SK-N-SH (cell line): ENCODE results near the gene C12orf50. TPM values are rescaled to one million over a fixed set of nuclear protein-coding genes. Genes with fewer than 3 reads are reported as not detected.

Experiments
- CTCF ChIA-PET: fragments of 300-600, 350-600 bp; formaldehyde crosslinking; extraction: SDS; loops from one replicate; lab custom pipeline; 2021; lab: Yijun Ruan, JAX
- POLR2A ChIA-PET: fragments of 350-600 bp; sonication (Branson Sonifier 250); formaldehyde crosslinking; extraction: SDS; loops from one replicate; lab custom pipeline; 2020; ENCODE audit warnings: antibody characterized with exemption, inconsistent platforms; lab: Yijun Ruan, JAX
- DNase-seq: peaks from one replicate; pipeline ENCODE4 v3.0.0; 2012
- H2AFZ ChIP-seq: fragments of 200-600 bp; sonication (generic); 2 replicates; pipeline ENCODE4 v1.8.1; 2016; ENCODE audit warnings: antibody characterized with exemption, mild to moderate bottlenecking, low read depth
- H3F3A ChIP-seq: fragments of 200-600 bp; sonication (generic); replicated peaks from 2 replicates; pipeline ENCODE3; 2016; ENCODE audit warnings: antibody characterized with exemption, mild to moderate bottlenecking; ENCODE audit not compliant: insufficient read depth
- H3K27ac ChIP-seq, 2 experiments: fragments of 200-500 bp in 1 of 2; fragments of 200-600 bp in 1 of 2; sonication (Bioruptor generic) in 1 of 2; sonication (generic), shearing (Covaris generic) in 1 of 2; 2 replicates each; pipeline versions ENCODE4 v1.5.1 to v1.6.1; 2014 to 2016; ENCODE audit warnings: low read depth in 2 of 2, inconsistent platforms in 1 of 2, low read length in 1 of 2, mild to moderate bottlenecking in 1 of 2, mixed read lengths in 1 of 2
- H3K27me3 ChIP-seq: fragments of 200-600 bp; sonication (generic), shearing (Covaris generic); 2 replicates; pipeline ENCODE4 v1.6.1; 2016; ENCODE audit warnings: mixed run types; ENCODE audit not compliant: insufficient read depth
- H3K36me3 ChIP-seq, 2 experiments: fragments of 200-500 bp in 1 of 2; fragments of 200-600 bp in 1 of 2; sonication (Bioruptor generic) in 1 of 2; sonication (generic) in 1 of 2; replicated peaks in 1 of 2; 2 replicates each; pipeline versions ENCODE3 to v1.5.1; 2014 to 2016; ENCODE audit warnings: low read length in 1 of 2, mild to moderate bottlenecking in 1 of 2; ENCODE audit not compliant: insufficient read depth in 2 of 2, control insufficient read depth in 1 of 2
- H3K4me1 ChIP-seq, 2 experiments: fragments of 200-500 bp in 1 of 2; fragments of 200-600 bp in 1 of 2; sonication (Bioruptor generic) in 1 of 2; sonication (generic), shearing (Covaris generic) in 1 of 2; 2 replicates each; pipeline versions ENCODE4 v1.5.1 to v1.6.1; 2014 to 2016; ENCODE audit warnings: low read depth in 1 of 2, low read length in 1 of 2, mixed run types in 1 of 2; ENCODE audit not compliant: insufficient read depth in 2 of 2, control insufficient read depth in 1 of 2
- H3K4me2 ChIP-seq: fragments of 200-600 bp; sonication (generic), shearing (Covaris generic); 2 replicates; pipeline ENCODE4 v1.6.1; 2017; ENCODE audit warnings: mixed run types
- H3K4me3 ChIP-seq, 2 experiments: fragments of 200-500 bp in 1 of 2; fragments of 200-600 bp in 1 of 2; sonication (Bioruptor generic) in 1 of 2; sonication (generic), shearing (Covaris generic) in 1 of 2; 2 replicates each; pipeline versions ENCODE4 v1.5.1 to v1.8.1; 2014 to 2016; ENCODE audit warnings: low read depth in 2 of 2, inconsistent platforms in 1 of 2, low read length in 1 of 2, mild to moderate bottlenecking in 1 of 2, mixed read lengths in 1 of 2, moderate library complexity in 1 of 2
- H3K79me2 ChIP-seq: fragments of 200-600 bp; sonication (generic); 2 replicates; pipeline ENCODE4 v1.8.1; 2017; ENCODE audit warnings: mild to moderate bottlenecking; ENCODE audit not compliant: insufficient read depth
- H3K9ac ChIP-seq: fragments of 200-600 bp; sonication (generic); 2 replicates; pipeline ENCODE4 v1.6.1; 2017; ENCODE audit warnings: mixed run types
- H3K9me2 ChIP-seq: fragments of 200-600 bp; sonication (generic); 2 replicates; pipeline ENCODE4 v1.6.1; 2017; ENCODE audit warnings: mixed run types
- H3K9me3 ChIP-seq: fragments of 200-600 bp; sonication (generic); 2 replicates; pipeline ENCODE4 v1.6.1; 2017; ENCODE audit warnings: mixed run types, mild to moderate bottlenecking, moderate library complexity
- H4K20me1 ChIP-seq: fragments of 200-600 bp; sonication (generic); 2 replicates; pipeline ENCODE4 v1.6.1; 2017; ENCODE audit warnings: mild to moderate bottlenecking, mixed run types; ENCODE audit not compliant: insufficient read depth
- ELF1 ChIP-seq: IDR thresholded peaks from 2 replicates; pipeline ENCODE4 v1.4.0; 2012
- FOSL2 ChIP-seq: IDR thresholded peaks from 2 replicates; pipeline ENCODE4 v1.4.0; 2012; ENCODE audit warnings: low read depth, mild to moderate bottlenecking, moderate library complexity, borderline replicate concordance
- FOXJ3 ChIP-seq: sonication (generic); formaldehyde crosslinking; IDR thresholded peaks from 2 replicates; pipeline ENCODE4 v1.5.1; 2020; ENCODE audit warnings: mild to moderate bottlenecking, missing genetic modification reagents
- JUND ChIP-seq: IDR thresholded peaks from 2 replicates; pipeline ENCODE4 v1.4.0; 2012
- MEF2A ChIP-seq: IDR thresholded peaks from 2 replicates; pipeline ENCODE4 v1.4.0; 2012; ENCODE audit warnings: low read depth, borderline replicate concordance
- MXI1 ChIP-seq: IDR thresholded peaks from 2 replicates; pipeline ENCODE4 v1.6.1; 2012; ENCODE audit warnings: mild to moderate bottlenecking, low read depth, low read length, improper control_type of control experiment
- NFIC ChIP-seq: IDR thresholded peaks from 2 replicates; pipeline ENCODE4 v1.4.0; 2012; ENCODE audit warnings: borderline replicate concordance
- RCOR1 ChIP-seq: fragments of 150-350 bp; IDR thresholded peaks from 2 replicates; pipeline ENCODE4 v1.6.1; 2017; ENCODE audit warnings: antibody characterized with exemption, low read length
- RXRA ChIP-seq: IDR thresholded peaks from 2 replicates; pipeline ENCODE4 v1.4.0; 2012; ENCODE audit warnings: low read depth, mild to moderate bottlenecking, borderline replicate concordance
- SIN3A ChIP-seq: IDR thresholded peaks from 2 replicates; pipeline ENCODE4 v1.6.1; 2012; ENCODE audit warnings: low read depth, mild to moderate bottlenecking, low read length, moderate library complexity, borderline replicate concordance
- SMC3 ChIP-seq: IDR thresholded peaks from 2 replicates; pipeline ENCODE4 v1.6.1; 2012; ENCODE audit warnings: low read depth, low read length, improper control_type of control experiment
- TAF1 ChIP-seq: IDR thresholded peaks from 2 replicates; pipeline ENCODE4 v1.6.1; 2012; ENCODE audit warnings: low read depth, mild to moderate bottlenecking, low read length, moderate library complexity, borderline replicate concordance
- TEAD4 ChIP-seq: IDR thresholded peaks from 2 replicates; pipeline ENCODE4 v1.4.0; 2012; ENCODE audit warnings: mild to moderate bottlenecking, borderline replicate concordance; ENCODE audit not compliant: insufficient read depth
- WGBS: methylation state at CpG from one replicate; pipeline ENCODE4 v1.1.6; 2017; ENCODE audit warnings: low lambda C conversion rate; 5-methylcytosine and 5-hydroxymethylcytosine counted together
- polyA plus RNA-seq, 3 experiments: library from polyadenylated mRNA; depleted of rRNA; stranded (reverse); fragments of >200 nt; gene quantifications; 2 replicates each; pipeline ENCODE4 v1.2.3, GENCODE V29; 2012
- TF ChIP-seq, protein P1 (sequence below): IDR thresholded peaks from 2 replicates; pipeline ENCODE4 v1.4.0; 2012; ENCODE audit warnings: low read depth, borderline replicate concordance
- TF ChIP-seq, protein P2 (sequence below): IDR thresholded peaks from 2 replicates; pipeline ENCODE4 v1.4.0; 2012; ENCODE audit warnings: low read depth
- TF ChIP-seq, protein P3 (sequence below): fragments of 150-350 bp; IDR thresholded peaks from 2 replicates; pipeline ENCODE4 v1.6.1; 2017; ENCODE audit warnings: antibody characterized with exemption, low read length, low read depth, borderline replicate concordance
- TF ChIP-seq, protein P4 (sequence below): IDR thresholded peaks from 2 replicates; pipeline ENCODE4 v1.4.0; 2012; ENCODE audit warnings: low read depth, borderline replicate concordance
- TF ChIP-seq, protein P5 (sequence below): IDR thresholded peaks from 2 replicates; pipeline ENCODE4 v1.6.1; 2012; ENCODE audit warnings: mild to moderate bottlenecking, low read depth, low read length, moderate library complexity

The C12orf50 gene
- polyA plus RNA-seq, 1 of the 3 experiments (the other 2 are of a cell fraction), result 0.03 TPM

DNA sequence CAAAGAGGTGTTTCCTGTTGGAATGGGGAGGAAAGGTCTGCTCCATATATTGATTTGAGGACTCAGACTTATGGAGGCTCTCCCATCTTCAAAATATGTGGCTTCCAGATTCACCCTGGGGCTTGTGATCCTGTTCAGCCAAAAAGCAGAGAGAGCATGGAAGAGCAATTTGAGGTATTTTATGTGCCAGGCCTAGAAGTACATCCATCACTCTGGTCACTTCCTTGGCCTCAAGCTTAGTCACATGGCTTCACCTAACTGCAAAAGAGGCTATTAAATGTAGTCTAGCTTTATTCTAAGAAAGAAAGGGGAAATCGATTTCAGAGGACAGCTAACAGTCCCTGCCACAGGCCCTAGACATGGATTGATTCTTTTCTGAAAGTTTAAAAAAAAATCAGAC, 86.2 kb downstream of the C12orf50 start:
- WGBS, result 19% methylated on average over 1 of the region's 1 CpG
- CTCF ChIA-PET, result interaction anchor here (1.4 kb wide), 1 partner anchor 10 kb away, joined by 4 read pairs; no protein-coding TSS in a partner anchor
- Histone ChIP-seq H3K27me3 (no peaks in the 10 kb centered on the region), H3F3A (no peaks in the 10 kb centered on the region), H2AFZ (no peak overlapping the region), H3K9me3 (no peaks in the 10 kb centered on the region), H4K20me1 (no peaks in the 10 kb centered on the region), H3K4me1 (no peaks in the 10 kb centered on the region), H3K9me2 (no peaks in the 10 kb centered on the region), H3K79me2 (no peaks in the 10 kb centered on the region), H3K4me3 (no peak overlapping the region), H3K27ac (no peak overlapping the region), H3K4me2 (no peak overlapping the region), H3K9ac (no peak overlapping the region)
- DNase-seq, result no peak
- TF ChIP-seq FOXJ3 (CRISPR knock-in tag) (no peak), TAF1 (no peak), SMC3 (no peak), MXI1 (no peak), MEF2A (no peak), NFIC (no peak), ELF1 (no peak), TEAD4 (no peak), JUND (no peak), RCOR1 (no peak)
- TF ChIP-seq, protein P1, sequence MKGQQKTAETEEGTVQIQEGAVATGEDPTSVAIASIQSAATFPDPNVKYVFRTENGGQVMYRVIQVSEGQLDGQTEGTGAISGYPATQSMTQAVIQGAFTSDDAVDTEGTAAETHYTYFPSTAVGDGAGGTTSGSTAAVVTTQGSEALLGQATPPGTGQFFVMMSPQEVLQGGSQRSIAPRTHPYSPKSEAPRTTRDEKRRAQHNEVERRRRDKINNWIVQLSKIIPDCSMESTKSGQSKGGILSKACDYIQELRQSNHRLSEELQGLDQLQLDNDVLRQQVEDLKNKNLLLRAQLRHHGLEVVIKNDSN, result no peak
- TF ChIP-seq, protein P2, sequence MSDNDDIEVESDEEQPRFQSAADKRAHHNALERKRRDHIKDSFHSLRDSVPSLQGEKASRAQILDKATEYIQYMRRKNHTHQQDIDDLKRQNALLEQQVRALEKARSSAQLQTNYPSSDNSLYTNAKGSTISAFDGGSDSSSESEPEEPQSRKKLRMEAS, result no peak
- TF ChIP-seq, all 33 proteins: peak for 0
- no peaks in the 10 kb centered on the region for H3K36me3 ChIP-seq
- POLR2A ChIA-PET, result no interaction called here

DNA sequence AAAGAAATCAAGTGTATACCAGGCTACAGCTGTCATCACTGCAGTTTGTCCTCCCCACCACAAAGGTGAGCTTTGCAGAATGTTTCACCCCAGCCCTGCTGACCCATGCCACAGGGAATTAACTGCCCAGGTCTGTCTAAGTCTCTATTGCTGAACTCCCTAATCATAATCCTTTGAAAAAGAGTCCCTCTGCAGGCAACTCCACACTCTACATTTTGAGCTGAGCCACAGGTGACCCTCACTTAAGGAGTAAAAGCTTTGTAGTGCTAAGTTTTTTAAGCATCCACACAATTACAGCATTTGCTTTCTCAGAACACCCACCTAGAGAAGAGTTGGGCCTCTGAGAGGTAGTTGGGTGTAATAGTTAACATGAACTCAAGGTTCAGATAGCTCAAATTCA, 90.0 kb downstream of the C12orf50 start:
- TF ChIP-seq SIN3A (no peak), JUND (no peak), FOSL2 (no peak), RXRA (no peak), FOXJ3 (CRISPR knock-in tag) (no peak)
- TF ChIP-seq, protein P3, sequence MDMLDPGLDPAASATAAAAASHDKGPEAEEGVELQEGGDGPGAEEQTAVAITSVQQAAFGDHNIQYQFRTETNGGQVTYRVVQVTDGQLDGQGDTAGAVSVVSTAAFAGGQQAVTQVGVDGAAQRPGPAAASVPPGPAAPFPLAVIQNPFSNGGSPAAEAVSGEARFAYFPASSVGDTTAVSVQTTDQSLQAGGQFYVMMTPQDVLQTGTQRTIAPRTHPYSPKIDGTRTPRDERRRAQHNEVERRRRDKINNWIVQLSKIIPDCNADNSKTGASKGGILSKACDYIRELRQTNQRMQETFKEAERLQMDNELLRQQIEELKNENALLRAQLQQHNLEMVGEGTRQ, result no peak
- TF ChIP-seq, protein P4, sequence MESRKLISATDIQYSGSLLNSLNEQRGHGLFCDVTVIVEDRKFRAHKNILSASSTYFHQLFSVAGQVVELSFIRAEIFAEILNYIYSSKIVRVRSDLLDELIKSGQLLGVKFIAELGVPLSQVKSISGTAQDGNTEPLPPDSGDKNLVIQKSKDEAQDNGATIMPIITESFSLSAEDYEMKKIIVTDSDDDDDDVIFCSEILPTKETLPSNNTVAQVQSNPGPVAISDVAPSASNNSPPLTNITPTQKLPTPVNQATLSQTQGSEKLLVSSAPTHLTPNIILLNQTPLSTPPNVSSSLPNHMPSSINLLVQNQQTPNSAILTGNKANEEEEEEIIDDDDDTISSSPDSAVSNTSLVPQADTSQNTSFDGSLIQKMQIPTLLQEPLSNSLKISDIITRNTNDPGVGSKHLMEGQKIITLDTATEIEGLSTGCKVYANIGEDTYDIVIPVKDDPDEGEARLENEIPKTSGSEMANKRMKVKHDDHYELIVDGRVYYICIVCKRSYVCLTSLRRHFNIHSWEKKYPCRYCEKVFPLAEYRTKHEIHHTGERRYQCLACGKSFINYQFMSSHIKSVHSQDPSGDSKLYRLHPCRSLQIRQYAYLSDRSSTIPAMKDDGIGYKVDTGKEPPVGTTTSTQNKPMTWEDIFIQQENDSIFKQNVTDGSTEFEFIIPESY, result no peak
- TF ChIP-seq, protein P5, sequence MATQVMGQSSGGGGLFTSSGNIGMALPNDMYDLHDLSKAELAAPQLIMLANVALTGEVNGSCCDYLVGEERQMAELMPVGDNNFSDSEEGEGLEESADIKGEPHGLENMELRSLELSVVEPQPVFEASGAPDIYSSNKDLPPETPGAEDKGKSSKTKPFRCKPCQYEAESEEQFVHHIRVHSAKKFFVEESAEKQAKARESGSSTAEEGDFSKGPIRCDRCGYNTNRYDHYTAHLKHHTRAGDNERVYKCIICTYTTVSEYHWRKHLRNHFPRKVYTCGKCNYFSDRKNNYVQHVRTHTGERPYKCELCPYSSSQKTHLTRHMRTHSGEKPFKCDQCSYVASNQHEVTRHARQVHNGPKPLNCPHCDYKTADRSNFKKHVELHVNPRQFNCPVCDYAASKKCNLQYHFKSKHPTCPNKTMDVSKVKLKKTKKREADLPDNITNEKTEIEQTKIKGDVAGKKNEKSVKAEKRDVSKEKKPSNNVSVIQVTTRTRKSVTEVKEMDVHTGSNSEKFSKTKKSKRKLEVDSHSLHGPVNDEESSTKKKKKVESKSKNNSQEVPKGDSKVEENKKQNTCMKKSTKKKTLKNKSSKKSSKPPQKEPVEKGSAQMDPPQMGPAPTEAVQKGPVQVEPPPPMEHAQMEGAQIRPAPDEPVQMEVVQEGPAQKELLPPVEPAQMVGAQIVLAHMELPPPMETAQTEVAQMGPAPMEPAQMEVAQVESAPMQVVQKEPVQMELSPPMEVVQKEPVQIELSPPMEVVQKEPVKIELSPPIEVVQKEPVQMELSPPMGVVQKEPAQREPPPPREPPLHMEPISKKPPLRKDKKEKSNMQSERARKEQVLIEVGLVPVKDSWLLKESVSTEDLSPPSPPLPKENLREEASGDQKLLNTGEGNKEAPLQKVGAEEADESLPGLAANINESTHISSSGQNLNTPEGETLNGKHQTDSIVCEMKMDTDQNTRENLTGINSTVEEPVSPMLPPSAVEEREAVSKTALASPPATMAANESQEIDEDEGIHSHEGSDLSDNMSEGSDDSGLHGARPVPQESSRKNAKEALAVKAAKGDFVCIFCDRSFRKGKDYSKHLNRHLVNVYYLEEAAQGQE, result no peak
- no peak overlapping the region for H3K27ac ChIP-seq
- H3K27me3 ChIP-seq, result no peaks in the 10 kb centered on the region
- H2AFZ ChIP-seq, result no peak overlapping the region
- no peaks in the 10 kb centered on the region for H3K9me3 ChIP-seq
- ChIA-PET CTCF (interaction anchor here (0.7 kb wide), 1 partner anchor 14 kb away, joined by 4 read pairs; no protein-coding TSS in a partner anchor), POLR2A (no interaction called here)
- no peaks in the 10 kb centered on the region for H3K79me2 ChIP-seq
- H3K9ac ChIP-seq, result no peak overlapping the region
- no peaks in the 10 kb centered on the region for H3K4me1 ChIP-seq
- H3K9me2 ChIP-seq, result no peaks in the 10 kb centered on the region
- no peak for DNase-seq
- H3K4me3 ChIP-seq, result no peak overlapping the region
- H3K4me2 ChIP-seq, result no peak overlapping the region
- H3K36me3 ChIP-seq, result no peaks in the 10 kb centered on the region
- H4K20me1 ChIP-seq, result no peaks in the 10 kb centered on the region
- no peaks in the 10 kb centered on the region for H3F3A ChIP-seq
